GM18526 (cell line): ENCODE results near the gene FAM174C.

Experiments used
- POLR2A ChIP-seq: IDR thresholded peaks from 3 replicates; pipeline ENCODE4 v1.6.1; 2011; ENCODE audit not compliant: insufficient read length; ENCODE audit errors: extremely low read depth

The FAM174C gene

GRCh38 chr19:1321539-1321938 is 46.2 kb downstream of the FAM174C start:
- no peak for TF ChIP-seq POLR2A

DNA sequence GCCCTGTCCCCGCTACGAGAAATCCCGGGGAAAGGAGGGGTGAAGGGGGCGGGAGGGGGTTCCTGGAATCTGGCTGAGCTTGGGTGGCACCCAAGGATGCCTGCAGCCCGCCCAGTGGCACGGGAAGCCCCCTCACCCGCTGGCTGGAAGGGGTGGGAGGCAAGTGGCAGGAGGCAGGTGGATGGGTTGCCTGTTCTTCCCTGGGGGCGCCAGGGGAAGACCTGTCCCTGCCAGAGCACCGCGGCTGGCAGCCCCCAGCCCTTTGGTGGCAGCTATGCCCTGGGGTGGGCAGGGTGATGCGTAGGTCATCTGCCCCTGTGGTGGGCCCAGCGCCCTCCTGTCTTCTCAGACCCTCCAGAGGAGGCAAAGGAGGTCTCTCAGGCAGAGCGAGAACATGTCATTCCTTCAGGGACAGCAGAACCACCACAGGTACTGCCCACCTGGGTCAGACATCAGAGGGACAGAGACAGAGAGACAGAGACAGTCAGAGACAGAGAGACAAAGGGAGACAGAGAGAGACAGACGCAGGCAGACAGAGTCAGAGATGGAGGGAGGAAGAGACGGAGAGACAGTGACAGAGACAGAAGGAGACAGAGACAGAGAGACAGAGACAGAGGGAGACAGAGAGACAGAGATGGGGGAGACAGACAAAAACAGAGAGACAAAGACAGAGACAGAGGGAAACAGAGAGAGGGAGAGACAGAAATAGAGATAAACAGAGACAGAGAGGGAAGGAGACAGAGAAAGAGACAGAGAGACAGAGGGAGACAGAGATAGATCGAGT is 47.1 kb downstream of the FAM174C start:
- no peak for TF ChIP-seq POLR2A

DNA sequence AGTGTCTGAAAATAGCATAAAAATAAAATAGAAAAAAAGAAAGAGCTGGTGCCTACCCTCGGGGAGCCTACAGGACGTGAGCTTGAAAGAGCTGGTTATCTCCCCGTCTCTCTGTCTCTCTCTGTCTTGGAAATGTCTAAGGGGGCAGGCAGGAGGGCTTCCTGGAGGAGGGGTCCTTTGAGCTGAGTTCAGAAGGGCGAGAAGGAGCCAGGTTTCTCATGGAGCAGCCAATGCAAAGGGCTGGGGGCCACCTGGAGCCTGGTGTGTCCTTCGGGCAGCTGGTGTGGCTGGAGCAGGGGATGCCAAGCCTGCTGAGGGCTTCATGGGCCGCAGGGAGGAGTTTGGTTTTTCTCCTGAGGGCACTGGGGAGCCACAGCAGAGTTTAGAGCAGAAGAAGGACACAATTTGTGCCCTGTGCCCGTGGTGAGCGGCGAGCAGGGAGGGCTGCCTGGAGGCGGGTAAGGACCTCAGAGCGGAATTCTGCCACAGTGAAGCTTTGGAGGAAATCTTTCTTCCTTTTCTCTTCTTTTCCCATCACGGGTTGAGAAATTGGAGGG is 49.0 kb downstream of the FAM174C start:
- TF ChIP-seq POLR2A, result no peak

DNA sequence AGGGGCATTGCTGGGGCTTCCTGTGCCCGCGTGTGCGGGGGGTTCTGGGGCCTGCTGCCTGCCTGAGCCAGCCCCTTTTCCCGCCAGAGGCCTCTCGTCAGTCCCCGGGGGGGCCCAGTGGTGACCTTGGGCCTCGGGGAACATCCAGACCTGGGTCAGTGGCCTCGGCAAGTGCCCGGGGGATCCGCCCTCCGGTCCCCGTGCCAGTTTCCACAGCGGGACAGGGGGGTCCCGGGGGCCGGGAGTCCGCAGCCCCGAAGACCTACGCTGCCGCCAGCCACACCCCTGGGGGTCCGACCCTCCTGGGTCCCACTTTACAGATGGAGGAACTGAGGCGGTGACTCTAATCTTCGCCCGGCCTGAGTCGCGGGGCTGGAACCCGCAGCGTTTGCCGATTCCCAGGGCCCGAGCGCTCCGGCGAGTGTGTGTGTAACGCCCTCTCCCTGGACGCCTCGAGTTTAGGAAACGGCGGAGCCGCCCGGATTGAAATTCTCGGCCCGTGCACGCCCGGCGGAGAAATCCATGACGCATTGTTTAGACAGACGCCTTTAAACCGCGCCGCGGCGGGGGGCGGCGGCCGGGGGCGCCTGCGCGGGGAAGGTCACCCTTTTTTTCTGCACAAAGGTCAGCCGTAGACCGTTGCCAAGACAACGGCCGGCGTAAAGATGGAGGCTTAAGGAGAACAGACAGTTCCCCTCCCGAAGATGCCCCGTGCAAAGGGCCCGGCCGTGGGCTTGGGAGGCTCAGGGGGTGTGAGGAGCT is 49.7 kb downstream of the FAM174C start:
- no peak for TF ChIP-seq POLR2A

GRCh38 chr19:1325568-1326294 is 50.4 kb downstream of the FAM174C start:
- no peak for TF ChIP-seq POLR2A

- TF ChIP-seq POLR2A, result no peak
These were observed 51.8 kb downstream of the FAM174C start for GRCh38 chr19:1327125-1327524.
